Peyer's patch (tissue), 4 donors: Measurements from ENCODE around the gene MRTO4. TPM values are rescaled to one million over a fixed set of nuclear protein-coding genes. Genes with fewer than 3 reads are reported as not detected.
"Not testable (repeated sequence)": the region's sequence is repeated elsewhere in the genome, so short reads cannot be mapped to it uniquely, and the experiment has no call there.

Source experiments
- DNase-seq, 3 donors: peaks; one replicate each; pipeline ENCODE4 v3.0.0-alpha.2; 2017 to 2019
- H3K27ac ChIP-seq, 4 donors: fragments of 200-600 bp; sonication (generic); one replicate each; pipeline ENCODE4 v1.5.1; 2016 to 2019
- H3K27me3 ChIP-seq, 2 donors: fragments of 200-600 bp; sonication (generic); one replicate each; pipeline ENCODE4 v1.5.1; 2019
- H3K36me3 ChIP-seq, 3 donors: fragments of 200-600 bp; sonication (generic); one replicate each; pipeline ENCODE4 v1.5.1; 2016 to 2019
- H3K4me1 ChIP-seq, 4 donors: fragments of 200-600 bp; sonication (generic); one replicate each; pipeline ENCODE4 v1.5.1; 2016 to 2019
- H3K4me3 ChIP-seq, 4 donors: fragments of 200-600 bp; sonication (generic); 1 replicate in 3 of 4; 2 replicates in 1 of 4; pipeline ENCODE4 v1.5.1; 2016 to 2019; ENCODE audit warnings: mild to moderate bottlenecking in 1 of 4
- H3K9me3 ChIP-seq, 4 donors: fragments of 200-600 bp; sonication (generic); one replicate each; pipeline ENCODE4 v1.5.1; 2016 to 2019; ENCODE audit warnings: mild to moderate bottlenecking in 1 of 4
- CTCF ChIP-seq, 6 experiments: fragments of 450-650 bp in 4 of 6; fragments of 200-600 bp in 2 of 6; sonication (generic) in 1 of 6; IDR thresholded peaks; one replicate each; pipeline ENCODE4 v1.5.1; 2017 to 2019; ENCODE audit warnings: antibody characterized with exemption in 6 of 6, mild to moderate bottlenecking in 3 of 6, moderate library complexity in 1 of 6
- POLR2A ChIP-seq, 2 donors: fragments of 450-650 bp; IDR thresholded peaks; one replicate each; pipeline ENCODE4 v1.5.1; 2017; ENCODE audit warnings: antibody characterized with exemption in 2 of 2, mild to moderate bottlenecking in 2 of 2, moderate library complexity in 2 of 2
- total RNA-seq, 4 donors: library from RNA; depleted of rRNA; stranded (reverse); fragments of >200 nt; gene quantifications; one replicate each; pipeline ENCODE4 v1.1.0, GENCODE V29; 2016

The MRTO4 gene
- total RNA-seq, 4 donors from 2014 or later = 9.8 to 26.4 (median 12.1) TPM

GRCh38 chr1:19272064-19272463, 20.5 kb downstream of the MRTO4 start:
- Histone ChIP-seq H3K9me3 (no peaks in the 10 kb centered on the region), H3K27me3 (no peaks in the 10 kb centered on the region), H3K4me1 (peaks cover 0 to 12% (median 0%) of the 10 kb centered on the region in 4 donors), H3K4me3 (peak overlapping the region in 2 of 4 donors; percentile 42 to 60), H3K36me3 (peaks cover 0 to 20% (median 0%) of the 10 kb centered on the region in 3 donors), H3K27ac (peak overlapping the region in 3 of 4 donors; percentile 57 to 93 (median 90))
- TF ChIP-seq CTCF (IDR thresholded peaks at IDR 0.05) (no peak), POLR2A (IDR thresholded peaks at IDR 0.05) (no peak)
- no peak for DNase-seq

- H3K9me3 ChIP-seq = no peaks in the 10 kb centered on the region
- H3K4me1 ChIP-seq = peaks cover 0 to 12% (median 0%) of the 10 kb centered on the region in 4 donors
- TF ChIP-seq CTCF (IDR thresholded peaks at IDR 0.05) (no peak), POLR2A (IDR thresholded peaks at IDR 0.05) (peak; percentile 25 to 35)
- peak overlapping the region in 3 of 4 donors; percentile 57 to 93 (median 90) for H3K27ac ChIP-seq
- no peaks in the 10 kb centered on the region for H3K27me3 ChIP-seq
- peak overlapping the region in 2 of 4 donors; percentile 42 to 60 for H3K4me3 ChIP-seq
- peaks cover 0 to 16% (median 0%) of the 10 kb centered on the region in 3 donors for H3K36me3 ChIP-seq
- DNase-seq = peak in 2 of 3 donors; percentile 84
Measured at GRCh38 chr1:19273106-19273843, 21.7 kb downstream of the MRTO4 start.

- H3K36me3 ChIP-seq, H3K27me3 ChIP-seq, H3K9me3 ChIP-seq: not testable (repeated sequence)
- H3K4me3 ChIP-seq = peak overlapping the region in 2 of 4 donors; percentile 42 to 60
- peaks cover 0 to 12% (median 0%) of the 10 kb centered on the region in 4 donors for H3K4me1 ChIP-seq
- H3K27ac ChIP-seq = peak overlapping the region in 3 of 4 donors; percentile 57 to 93 (median 90)
- peak; percentile 46 to 58 for TF ChIP-seq POLR2A (IDR thresholded peaks at IDR 0.05)
- DNase-seq = peak in 2 of 3 donors; percentile 82 to 85
Measured at GRCh38 chr1:19273844-19274531, 22.4 kb downstream of the MRTO4 start.

- no peaks in the 10 kb centered on the region for H3K9me3 ChIP-seq
- no peaks in the 10 kb centered on the region for H3K27me3 ChIP-seq
- peaks cover 0 to 12% (median 0%) of the 10 kb centered on the region in 4 donors for H3K4me1 ChIP-seq
- H3K36me3 ChIP-seq = peaks cover 0 to 4% (median 0%) of the 10 kb centered on the region in 3 donors
- no peak for TF ChIP-seq POLR2A (IDR thresholded peaks at IDR 0.05)
- no peak for TF ChIP-seq CTCF (IDR thresholded peaks at IDR 0.05)
- H3K27ac ChIP-seq = peak overlapping the region in 3 of 4 donors; percentile 57 to 93 (median 90)
- H3K4me3 ChIP-seq = peak overlapping the region in 2 of 4 donors; percentile 42 to 60
- peak in 2 of 3 donors; percentile 64 for DNase-seq
Measured at GRCh38 chr1:19274636-19275035, 23.0 kb downstream of the MRTO4 start.

GRCh38 chr1:19283891-19284290, 32.3 kb downstream of the MRTO4 start:
- no peak overlapping the region for H3K27ac ChIP-seq

More at GRCh38 chr1:19283891-19284290, 32.3 kb downstream of the MRTO4 start:
- peaks cover 0 to 33% (median 0%) of the 10 kb centered on the region in 3 donors for H3K36me3 ChIP-seq
- H3K4me3 ChIP-seq = no peak overlapping the region
- H3K9me3 ChIP-seq = no peaks in the 10 kb centered on the region
- no peak for TF ChIP-seq POLR2A (IDR thresholded peaks at IDR 0.05)
- no peak for TF ChIP-seq CTCF (IDR thresholded peaks at IDR 0.05)
- H3K4me1 ChIP-seq = peaks cover 0 to 5% (median 0%) of the 10 kb centered on the region in 4 donors
- H3K27me3 ChIP-seq = no peaks in the 10 kb centered on the region
- no peak for DNase-seq
